Uterus (tissue), 4 donors: ENCODE measurements around the gene APOBEC3A. TPM values are rescaled to one million over a fixed set of nuclear protein-coding genes. Genes with fewer than 3 reads are reported as not detected.
A peak's percentile ranks its signal among the peaks of the same experiment; 100 is the strongest.
"Not testable (repeated sequence)": the region's sequence is repeated elsewhere in the genome, so short reads cannot be mapped to it uniquely, and the experiment has no call there.

ENCODE experiments used
- DNase-seq, 2 donors: peaks; one replicate each; pipeline ENCODE4 v3.0.0-alpha.2; 2019 to 2020
- H3K27ac ChIP-seq, 2 donors: fragments of 200-600 bp; sonication (generic); 1 replicate in 1 of 2; 2 replicates in 1 of 2; pipeline ENCODE4 v1.5.1; 2016 to 2018
- H3K27me3 ChIP-seq, 2 donors: fragments of 200-600 bp; sonication (generic); one replicate each; pipeline ENCODE4 v1.5.1; 2018 to 2019; ENCODE audit warnings: control low read depth in 1 of 2
- H3K36me3 ChIP-seq, 2 donors: fragments of 200-600 bp; sonication (generic); one replicate each; pipeline ENCODE4 v1.5.1; 2019; ENCODE audit warnings: control low read depth in 1 of 2
- H3K4me1 ChIP-seq, 2 donors: fragments of 200-600 bp; sonication (generic); one replicate each; pipeline ENCODE4 v1.5.1; 2018 to 2019; ENCODE audit warnings: control low read depth in 1 of 2
- H3K4me3 ChIP-seq, 2 donors: fragments of 200-600 bp; sonication (generic); 1 replicate in 1 of 2; 2 replicates in 1 of 2; pipeline ENCODE4 v1.5.1; 2018 to 2019; ENCODE audit warnings: mild to moderate bottlenecking in 1 of 2
- H3K9me3 ChIP-seq, 2 donors: fragments of 200-600 bp; sonication (generic); one replicate each; pipeline ENCODE4 v1.5.1; 2019; ENCODE audit warnings: control low read depth in 1 of 2
- POLR2A ChIP-seq, 2 donors: fragments of 450-650 bp; IDR thresholded peaks; one replicate each; pipeline ENCODE4 v1.6.1; 2016; ENCODE audit warnings: antibody characterized with exemption in 2 of 2, mild to moderate bottlenecking in 1 of 2, moderate library complexity in 1 of 2
- intact Hi-C: fragments of 100-400 bp; cut with DNase I; formaldehyde crosslinking; loops from one replicate; pipeline ENCODE4 v1.15.1; 2023; ENCODE audit warnings: low total_unique reads
- total RNA-seq, 4 donors: library from RNA; depleted of rRNA in 3 of 4; stranded (reverse); fragments of >200 nt in 3 of 4; gene quantifications; one replicate each; pipeline versions ENCODE4 v1.1.0 to v1.2.4, GENCODE V29; 2014 to 2023
- TF ChIP-seq, protein P1 (sequence below), 4 experiments: fragments of 200-600 bp in 2 of 4; fragments of 450-650 bp in 2 of 4; sonication (generic) in 2 of 4; IDR thresholded peaks; one replicate each; pipeline ENCODE4 v1.5.1; 2016 to 2019; ENCODE audit warnings: antibody characterized with exemption in 4 of 4, mild to moderate bottlenecking in 2 of 4, moderate library complexity in 1 of 4
- donor health status: DM: yes; HTN: yes; CAD: no.

Gene APOBEC3A
- total RNA-seq, 4 donors from 2014 or later = not detected

DNA sequence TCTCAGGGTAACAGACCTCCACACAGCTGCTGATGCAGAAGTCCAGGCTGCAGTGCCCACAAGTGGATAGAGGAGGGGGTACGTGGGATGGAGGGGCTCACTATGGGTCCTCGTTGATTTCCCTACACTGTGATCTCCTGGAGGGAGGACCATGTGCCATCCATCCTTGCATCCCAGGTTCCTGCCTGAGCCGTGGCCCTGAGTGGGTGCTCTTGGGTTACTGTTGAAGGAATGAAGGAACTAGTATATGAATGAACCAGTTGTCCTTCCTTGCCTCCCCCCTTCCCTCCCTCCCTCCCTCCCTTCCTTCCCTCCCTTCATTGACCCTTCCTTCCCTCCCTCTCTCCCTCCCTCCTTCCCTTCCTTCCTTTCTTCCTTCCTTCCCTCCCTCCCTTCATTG is 40.1 kb downstream of the APOBEC3A start:
- Histone ChIP-seq H3K27me3 (no peaks in the 10 kb centered on the region), H3K4me3 (no peak overlapping the region), H3K27ac (no peak overlapping the region), H3K36me3 (no peaks in the 10 kb centered on the region), H3K4me1 (no peaks in the 10 kb centered on the region), H3K9me3 (no peaks in the 10 kb centered on the region)
- TF ChIP-seq, protein P1, sequence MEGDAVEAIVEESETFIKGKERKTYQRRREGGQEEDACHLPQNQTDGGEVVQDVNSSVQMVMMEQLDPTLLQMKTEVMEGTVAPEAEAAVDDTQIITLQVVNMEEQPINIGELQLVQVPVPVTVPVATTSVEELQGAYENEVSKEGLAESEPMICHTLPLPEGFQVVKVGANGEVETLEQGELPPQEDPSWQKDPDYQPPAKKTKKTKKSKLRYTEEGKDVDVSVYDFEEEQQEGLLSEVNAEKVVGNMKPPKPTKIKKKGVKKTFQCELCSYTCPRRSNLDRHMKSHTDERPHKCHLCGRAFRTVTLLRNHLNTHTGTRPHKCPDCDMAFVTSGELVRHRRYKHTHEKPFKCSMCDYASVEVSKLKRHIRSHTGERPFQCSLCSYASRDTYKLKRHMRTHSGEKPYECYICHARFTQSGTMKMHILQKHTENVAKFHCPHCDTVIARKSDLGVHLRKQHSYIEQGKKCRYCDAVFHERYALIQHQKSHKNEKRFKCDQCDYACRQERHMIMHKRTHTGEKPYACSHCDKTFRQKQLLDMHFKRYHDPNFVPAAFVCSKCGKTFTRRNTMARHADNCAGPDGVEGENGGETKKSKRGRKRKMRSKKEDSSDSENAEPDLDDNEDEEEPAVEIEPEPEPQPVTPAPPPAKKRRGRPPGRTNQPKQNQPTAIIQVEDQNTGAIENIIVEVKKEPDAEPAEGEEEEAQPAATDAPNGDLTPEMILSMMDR (IDR thresholded peaks at IDR 0.05) = no peak
- no peak for TF ChIP-seq POLR2A (IDR thresholded peaks at IDR 0.05)
- no peak for DNase-seq
- intact Hi-C loops = no loop called here

DNA sequence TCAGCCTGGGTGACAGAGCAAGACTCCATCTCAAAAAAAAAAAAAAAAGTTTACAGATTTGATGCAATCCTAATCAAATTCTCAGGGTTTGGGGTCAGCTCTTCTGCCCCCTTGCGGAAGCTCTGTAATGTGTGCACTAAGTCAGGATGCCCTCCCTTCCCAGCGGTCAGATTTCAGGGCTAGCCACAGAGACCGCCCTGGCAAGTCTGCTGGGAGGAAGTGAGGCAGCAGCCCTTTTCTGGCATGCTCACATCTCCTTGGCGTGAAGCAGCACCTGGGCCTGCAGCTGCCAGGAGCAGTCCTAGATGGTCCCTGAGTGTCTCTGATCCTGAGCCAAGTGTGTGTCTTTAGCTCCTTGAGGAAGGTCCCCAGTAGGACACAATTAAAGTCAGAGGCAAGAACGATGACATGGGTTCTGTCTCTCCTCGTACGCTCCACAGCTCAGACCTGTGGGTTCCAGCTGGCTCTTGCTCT is 45.8 kb downstream of the APOBEC3A start:
- Histone ChIP-seq H3K27me3 (no peaks in the 10 kb centered on the region), H3K9me3 (no peaks in the 10 kb centered on the region), H3K36me3 (no peaks in the 10 kb centered on the region), H3K27ac (no peak overlapping the region), H3K4me3 (no peak overlapping the region), H3K4me1 (no peaks in the 10 kb centered on the region)
- peak; percentile 75 to 77 for DNase-seq
- intact Hi-C loops = no loop called here
- TF ChIP-seq, protein P1 (IDR thresholded peaks at IDR 0.05) = peak; percentile 70 to 82 (median 74)
- no peak for TF ChIP-seq POLR2A (IDR thresholded peaks at IDR 0.05)

DNA sequence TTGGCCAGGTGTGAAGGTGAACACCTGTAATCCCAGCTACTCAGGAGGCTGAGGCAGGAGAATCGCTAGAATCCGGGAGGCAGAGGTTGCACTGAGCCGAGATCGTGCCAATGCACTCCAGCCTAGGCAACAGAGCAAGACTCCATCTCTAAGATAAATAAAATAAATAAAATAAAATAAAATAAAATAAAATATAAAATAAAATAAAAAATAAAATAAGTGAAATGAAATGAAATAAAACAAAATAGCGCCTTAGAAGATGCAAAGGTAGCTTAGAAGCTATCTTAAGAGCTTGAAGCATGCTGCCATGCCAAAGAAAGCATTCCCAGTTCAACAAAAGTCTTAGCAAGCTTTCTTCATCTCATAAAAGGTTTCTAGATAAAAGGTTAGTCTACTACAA is 49.8 kb downstream of the APOBEC3A start:
- TF ChIP-seq, protein P1 (IDR thresholded peaks at IDR 0.05) = no peak
- no peak for TF ChIP-seq POLR2A (IDR thresholded peaks at IDR 0.05)
- intact Hi-C loops = no loop called here
- H3K36me3 ChIP-seq = no peaks in the 10 kb centered on the region

DNA sequence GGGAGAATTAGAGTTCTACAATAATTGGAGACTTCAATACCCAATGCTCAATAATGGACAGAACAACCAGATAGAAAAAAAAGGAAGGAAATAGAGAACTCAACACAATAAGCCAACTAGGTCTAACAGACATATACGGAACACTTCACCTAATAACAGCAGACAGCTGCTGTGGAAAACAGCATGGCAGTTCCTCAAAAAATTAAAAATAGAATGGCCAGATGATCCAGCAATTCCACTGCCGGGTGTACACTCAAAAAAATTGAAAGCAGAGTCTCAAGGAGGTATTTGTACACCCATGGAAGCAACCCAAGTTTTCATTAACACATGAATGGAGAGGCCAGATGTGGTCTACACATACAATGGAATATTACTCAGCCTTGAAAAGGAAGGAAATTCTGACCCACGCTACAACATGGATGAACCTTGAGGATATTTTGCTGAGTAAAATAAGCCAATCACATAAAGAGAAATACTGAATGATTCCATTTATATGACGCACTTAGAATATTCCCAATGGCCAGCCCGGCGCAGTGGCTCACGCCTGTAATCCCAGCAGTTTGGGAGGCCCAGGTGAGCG is 51.0 kb downstream of the APOBEC3A start:
- H3K4me1 ChIP-seq, H3K27ac ChIP-seq, H3K9me3 ChIP-seq, H3K36me3 ChIP-seq, H3K27me3 ChIP-seq, DNase-seq, H3K4me3 ChIP-seq, intact Hi-C loops: not testable (repeated sequence)

More for the DNA sequence above, 49.8 kb downstream of the APOBEC3A start:
- no peaks in the 10 kb centered on the region for H3K9me3 ChIP-seq
- no peaks in the 10 kb centered on the region for H3K27me3 ChIP-seq
- H3K4me3 ChIP-seq = no peak overlapping the region
- H3K4me1 ChIP-seq = no peaks in the 10 kb centered on the region
- no peak overlapping the region for H3K27ac ChIP-seq
- no peak for DNase-seq

DNA sequence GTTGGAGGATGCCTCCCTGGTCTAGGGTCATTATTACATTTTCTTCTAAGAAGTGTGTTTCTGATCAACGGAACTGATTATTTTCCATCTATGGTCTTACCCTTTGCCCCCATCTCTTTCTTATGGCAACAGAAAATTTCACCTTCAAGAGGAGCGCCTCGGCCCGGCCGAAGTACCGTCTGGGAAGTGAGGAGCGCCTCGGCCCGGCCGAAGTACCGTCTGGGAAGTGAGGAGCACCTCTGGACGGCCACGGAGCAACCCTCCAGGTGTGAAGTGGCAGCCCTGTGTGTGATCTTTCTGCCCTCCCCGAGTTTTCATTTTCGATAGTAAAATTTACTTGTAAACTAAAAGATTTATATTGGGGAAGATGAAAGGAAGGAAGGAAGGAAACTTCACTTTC is 53.5 kb downstream of the APOBEC3A start:
- no peak for TF ChIP-seq POLR2A (IDR thresholded peaks at IDR 0.05)
- TF ChIP-seq, protein P1 (IDR thresholded peaks at IDR 0.05) = no peak
- Histone ChIP-seq H3K36me3 (no peaks in the 10 kb centered on the region), H3K4me1 (peaks cover 0 to 8% of the 10 kb centered on the region in 2 donors), H3K9me3 (no peaks in the 10 kb centered on the region), H3K4me3 (no peak overlapping the region), H3K27ac (no peak overlapping the region), H3K27me3 (no peaks in the 10 kb centered on the region)
- no peak for DNase-seq
- intact Hi-C loops = no loop called here

Other genes with a start within 250 kb of the APOBEC3A start
- 100 to 1,000 TPM; 118 to 285 (median 175) TPM for gene SUN2, start 201.6 kb upstream of the APOBEC3A start, total RNA-seq
- gene DNAL4, start 163.5 kb upstream of the APOBEC3A start, total RNA-seq = 10 to 100 TPM in 2 of 4 donors, 1 to 10 TPM in 2; 3.1 to 23.4 (median 8.3) TPM
- 10 to 100 TPM in 2 of 4 donors, 1 to 10 TPM in 2; 1.8 to 24.1 (median 10.0) TPM for gene NPTXR, start 113.6 kb upstream of the APOBEC3A start, total RNA-seq
- gene CBX6, start 85.4 kb upstream of the APOBEC3A start, total RNA-seq = 100 to 1,000 TPM in 1 of 4 donors, 10 to 100 TPM in 3; 11.0 to 145 (median 56.4) TPM
- 1 to 10 TPM in 2 of 4 donors, not detected in 2; 1.2 to 1.5 TPM for gene APOBEC3B, start 24.7 kb downstream of the APOBEC3A start, total RNA-seq
- 10 to 100 TPM in 1 of 4 donors, 1 to 10 TPM in 3; 3.6 to 48.2 (median 6.7) TPM for gene APOBEC3C, start 56.6 kb downstream of the APOBEC3A start, total RNA-seq
- gene APOBEC3D, start 63.5 kb downstream of the APOBEC3A start, total RNA-seq = 1 to 10 TPM in 2 of 4 donors, not detected in 2; 2.1 to 9.6 TPM
- gene APOBEC3F, start 83.3 kb downstream of the APOBEC3A start, total RNA-seq = 10 to 100 TPM in 1 of 4 donors, 1 to 10 TPM in 2, not detected in 1; 1.2 to 26.6 (median 4.2) TPM
- 10 to 100 TPM in 3 of 4 donors, 1 to 10 TPM in 1; 5.9 to 36.1 (median 21.6) TPM for gene APOBEC3G, start 119.7 kb downstream of the APOBEC3A start, total RNA-seq
- under 1 TPM in 1 of 4 donors, not detected in 3; 0.69 TPM for gene APOBEC3H, start 139.6 kb downstream of the APOBEC3A start, total RNA-seq
- gene CBX7, start 195.1 kb downstream of the APOBEC3A start, total RNA-seq = 100 to 1,000 TPM in 2 of 4 donors, 10 to 100 TPM in 2; 16.0 to 128 (median 102) TPM